GM12864 (cell line): ENCODE results near the gene TMUB2.
"Not testable (repeated sequence)": the region's sequence is repeated elsewhere in the genome, so short reads cannot be mapped to it uniquely, and the experiment has no call there.

ENCODE experiments used
- DNase-seq: peaks from one replicate; pipeline ENCODE4 v3.0.0-alpha.2; 2011; ENCODE audit warnings: low read depth
- H3K4me3 ChIP-seq: 2 replicates; pipeline ENCODE4 v1.5.1; 2011; ENCODE audit warnings: mild to moderate bottlenecking, low read depth, low read length, control low read depth
- TF ChIP-seq, protein P1 (sequence below): IDR thresholded peaks from 2 replicates; pipeline ENCODE4 v1.5.1; 2011; ENCODE audit warnings: low read depth, mild to moderate bottlenecking, moderate library complexity, low read length, control low read depth, inconsistent platforms; ENCODE audit errors: missing control alignments

Gene TMUB2

DNA sequence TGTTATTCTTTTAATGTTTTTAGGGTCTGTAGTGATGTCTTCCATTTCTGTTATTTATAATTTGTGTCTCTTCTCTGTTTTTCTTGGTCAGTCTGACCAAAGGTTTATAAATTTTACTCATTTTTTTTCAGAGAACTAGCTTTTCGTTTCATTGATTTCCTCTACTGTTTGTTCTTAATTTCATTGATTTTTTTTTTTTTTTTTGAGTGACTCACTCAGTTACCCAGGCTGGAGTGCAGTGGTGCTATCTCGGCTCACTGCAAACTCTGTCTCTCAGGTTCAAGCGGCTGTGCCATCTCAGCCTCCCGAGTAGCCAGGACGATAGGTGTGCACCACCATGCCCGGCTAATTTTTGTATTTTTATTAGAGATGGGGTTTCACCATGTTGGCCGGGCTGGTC lies 45.3 kb downstream of the TMUB2 start:
- TF ChIP-seq, protein P1, sequence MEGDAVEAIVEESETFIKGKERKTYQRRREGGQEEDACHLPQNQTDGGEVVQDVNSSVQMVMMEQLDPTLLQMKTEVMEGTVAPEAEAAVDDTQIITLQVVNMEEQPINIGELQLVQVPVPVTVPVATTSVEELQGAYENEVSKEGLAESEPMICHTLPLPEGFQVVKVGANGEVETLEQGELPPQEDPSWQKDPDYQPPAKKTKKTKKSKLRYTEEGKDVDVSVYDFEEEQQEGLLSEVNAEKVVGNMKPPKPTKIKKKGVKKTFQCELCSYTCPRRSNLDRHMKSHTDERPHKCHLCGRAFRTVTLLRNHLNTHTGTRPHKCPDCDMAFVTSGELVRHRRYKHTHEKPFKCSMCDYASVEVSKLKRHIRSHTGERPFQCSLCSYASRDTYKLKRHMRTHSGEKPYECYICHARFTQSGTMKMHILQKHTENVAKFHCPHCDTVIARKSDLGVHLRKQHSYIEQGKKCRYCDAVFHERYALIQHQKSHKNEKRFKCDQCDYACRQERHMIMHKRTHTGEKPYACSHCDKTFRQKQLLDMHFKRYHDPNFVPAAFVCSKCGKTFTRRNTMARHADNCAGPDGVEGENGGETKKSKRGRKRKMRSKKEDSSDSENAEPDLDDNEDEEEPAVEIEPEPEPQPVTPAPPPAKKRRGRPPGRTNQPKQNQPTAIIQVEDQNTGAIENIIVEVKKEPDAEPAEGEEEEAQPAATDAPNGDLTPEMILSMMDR, result no peak
- no peak overlapping the region for H3K4me3 ChIP-seq
- no peak for DNase-seq

DNA sequence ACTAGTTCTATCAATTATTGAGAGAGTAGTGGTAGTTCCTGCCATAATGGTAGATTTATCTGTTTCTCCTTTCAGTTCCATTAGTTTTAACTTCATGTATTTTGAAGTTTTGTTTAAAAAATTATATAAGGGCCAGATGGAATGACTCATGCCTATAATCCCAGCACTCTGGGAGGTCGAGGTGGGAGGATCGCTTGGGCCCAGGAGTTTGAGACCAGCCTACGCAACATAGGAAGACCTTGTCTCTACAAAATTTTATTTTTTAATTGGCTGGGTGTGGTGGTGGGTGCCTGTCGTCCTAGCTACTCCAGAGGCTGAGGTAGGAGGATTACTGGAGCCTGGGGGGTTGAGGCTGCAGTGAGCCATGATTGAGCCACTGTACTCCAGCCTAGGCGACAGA lies 46.8 kb downstream of the TMUB2 start:
- DNase-seq, result no peak
- TF ChIP-seq, protein P1, result no peak
- H3K4me3 ChIP-seq, result no peak overlapping the region

DNA sequence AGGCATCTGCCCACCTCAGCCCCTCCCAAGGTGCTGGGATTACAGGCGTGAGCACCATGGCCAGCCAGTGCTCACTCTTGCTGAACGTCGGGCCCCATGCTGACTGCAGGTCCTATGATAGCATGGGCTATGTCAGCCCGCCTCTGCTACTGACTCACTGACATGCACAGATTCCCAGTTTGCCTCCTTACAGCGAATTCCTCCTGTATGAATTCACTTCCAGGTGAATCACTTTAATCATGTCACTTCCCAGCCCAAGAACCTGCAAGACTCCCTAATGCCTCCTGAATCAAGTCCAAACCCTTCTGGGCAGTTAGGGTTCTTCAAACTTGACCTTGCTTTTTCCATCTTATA lies 48.8 kb downstream of the TMUB2 start:
- TF ChIP-seq, protein P1, result no peak
- DNase-seq, result no peak
- no peak overlapping the region for H3K4me3 ChIP-seq

DNA sequence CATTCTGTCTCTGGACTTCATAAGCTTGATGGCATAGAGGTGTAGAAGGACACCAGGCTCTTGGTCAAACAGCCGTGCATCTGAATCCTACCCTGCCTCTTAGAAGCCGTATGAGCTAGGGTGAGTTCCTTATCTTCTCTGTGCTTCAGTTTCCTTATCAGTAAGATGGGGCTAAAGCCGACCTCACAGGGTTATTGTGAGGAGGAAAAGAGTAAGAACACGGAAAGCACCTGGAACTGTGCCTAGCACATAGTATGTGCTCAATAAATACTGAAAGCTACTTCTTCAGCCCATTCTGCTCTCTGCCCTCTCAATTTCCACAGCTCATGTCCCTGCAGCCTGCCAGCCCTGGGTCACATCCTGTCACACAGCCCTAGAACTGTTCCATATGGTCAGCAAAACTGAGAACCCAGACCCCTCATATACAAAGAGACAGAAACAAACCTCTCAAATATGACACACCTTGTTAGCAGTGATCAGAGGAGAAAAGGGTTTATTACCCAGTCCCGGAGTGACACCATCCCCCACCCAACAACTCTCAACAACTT lies 49.7 kb downstream of the TMUB2 start:
- TF ChIP-seq, protein P1, result no peak
- no peak for DNase-seq
- no peak overlapping the region for H3K4me3 ChIP-seq

DNA sequence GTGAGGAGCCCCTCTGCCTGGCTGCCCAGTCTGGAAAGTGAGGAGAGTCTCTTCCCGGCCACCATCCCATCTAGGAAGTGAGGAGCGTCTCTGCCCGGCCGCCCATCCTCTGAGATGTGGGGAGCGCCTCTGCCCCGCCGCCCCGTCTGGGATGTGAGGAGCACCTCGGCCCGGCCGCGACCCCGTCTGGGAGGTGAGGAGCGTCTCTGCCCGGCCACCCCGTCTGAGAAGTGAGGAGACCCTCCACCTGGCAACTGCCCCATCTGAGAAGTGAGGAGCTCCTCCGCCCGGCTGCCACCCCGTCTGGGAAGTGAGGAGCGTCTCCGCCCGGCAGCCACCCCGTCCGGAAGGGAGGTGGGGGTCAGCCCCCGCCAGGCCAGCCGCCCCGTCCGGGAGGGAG lies 51.1 kb downstream of the TMUB2 start:
- not testable (repeated sequence) for DNase-seq, H3K4me3 ChIP-seq

DNA sequence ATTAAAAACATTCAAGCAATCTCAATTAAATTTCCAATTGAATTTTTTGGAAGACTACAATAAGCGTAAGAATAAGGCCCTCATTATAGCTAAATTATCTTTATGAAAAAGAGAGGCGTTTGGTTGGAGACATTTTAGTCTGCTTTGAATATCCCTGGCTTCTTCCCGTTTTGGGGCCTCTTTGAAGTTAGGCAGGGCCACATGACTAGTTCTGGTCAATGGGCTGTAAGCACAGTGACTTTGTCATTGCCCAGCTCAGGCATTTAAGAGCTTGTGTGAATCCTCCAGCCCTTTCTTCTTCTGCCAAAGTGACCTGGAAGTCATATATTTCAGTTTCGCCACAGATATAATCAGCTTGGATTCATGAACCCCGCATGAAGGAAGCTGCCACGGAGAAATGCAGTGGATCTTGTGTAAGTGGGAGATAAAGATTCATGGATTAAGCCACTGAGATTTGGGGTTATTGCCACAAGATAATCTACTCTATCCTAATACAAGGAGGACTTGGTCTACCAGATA lies 54.4 kb downstream of the TMUB2 start:
- DNase-seq, result no peak
- no peak overlapping the region for H3K4me3 ChIP-seq
- TF ChIP-seq, protein P1, result no peak
